DND-41 (cell line): ENCODE results near the gene BCL2L14.

Experiments
- ATAC-seq: fragments of 200-7000 bp; cut with Tn5 transposase; 3 replicates; pipeline ENCODE4 v1.9.1; 2021; ENCODE audit warnings: low read depth; ENCODE audit not compliant: insufficient read depth
- DNase-seq: peaks from one replicate; pipeline ENCODE4 v3.0.0-alpha.2; 2020
- H2AFZ ChIP-seq: 2 replicates; pipeline ENCODE4 v1.6.0; 2012; ENCODE audit warnings: low read depth, low read length
- H3K27ac ChIP-seq: 2 replicates; pipeline ENCODE4 v1.5.1; 2012; ENCODE audit warnings: low read length, inconsistent platforms
- H3K27me3 ChIP-seq: fragments of 200-600 bp; sonication (generic); 2 replicates; pipeline ENCODE4 v1.6.0; 2012; ENCODE audit warnings: low read length, mild to moderate bottlenecking, inconsistent platforms; ENCODE audit not compliant: insufficient read depth, poor library complexity
- H3K36me3 ChIP-seq: 2 replicates; pipeline ENCODE4 v1.5.1; 2012; ENCODE audit warnings: low read length, inconsistent platforms; ENCODE audit not compliant: insufficient read depth
- H3K4me1 ChIP-seq: 2 replicates; pipeline ENCODE4 v1.5.1; 2012; ENCODE audit warnings: mild to moderate bottlenecking, low read length; ENCODE audit not compliant: insufficient read depth
- H3K4me2 ChIP-seq: 2 replicates; pipeline ENCODE4 v1.6.0; 2012; ENCODE audit warnings: mild to moderate bottlenecking, moderate library complexity, low read length, inconsistent platforms; ENCODE audit not compliant: insufficient read depth
- H3K4me3 ChIP-seq, 2 experiments: fragments of 200-600 bp in 1 of 2; shearing (Covaris generic) in 1 of 2; 2 replicates each; pipeline ENCODE4 v1.5.1; 2012 to 2016; ENCODE audit warnings: inconsistent platforms in 2 of 2, low read length in 2 of 2, mild to moderate bottlenecking in 2 of 2, low read depth in 1 of 2, moderate library complexity in 1 of 2
- H3K79me2 ChIP-seq: 2 replicates; pipeline ENCODE4 v1.6.0; 2012; ENCODE audit warnings: low read length, inconsistent platforms; ENCODE audit not compliant: insufficient read depth
- H3K9ac ChIP-seq: 2 replicates; pipeline ENCODE4 v1.6.0; 2012; ENCODE audit warnings: low read depth, mild to moderate bottlenecking, inconsistent platforms, low read length, moderate library complexity
- H3K9me3 ChIP-seq: 2 replicates; pipeline ENCODE4 v1.5.1; 2012; ENCODE audit warnings: low read length, moderate library complexity, mild to moderate bottlenecking, inconsistent platforms; ENCODE audit not compliant: insufficient read depth, severe bottlenecking
- H4K20me1 ChIP-seq: 2 replicates; pipeline ENCODE4 v1.6.0; 2012; ENCODE audit warnings: low read length; ENCODE audit not compliant: insufficient read depth
- EZH2 ChIP-seq: IDR thresholded peaks from 3 replicates; pipeline ENCODE4 v1.6.1; 2012; ENCODE audit warnings: borderline replicate concordance, low read depth, mild to moderate bottlenecking, moderate library complexity, low read length, inconsistent platforms; ENCODE audit not compliant: severe bottlenecking
- TF ChIP-seq, protein P1 (sequence below): IDR thresholded peaks from 2 replicates; pipeline ENCODE4 v1.5.1; 2012; ENCODE audit warnings: borderline replicate concordance, low read length, moderate library complexity, mild to moderate bottlenecking; ENCODE audit not compliant: poor library complexity, severe bottlenecking; ENCODE audit errors: extremely low read depth

The BCL2L14 gene

GRCh38 chr12:12029653-12030052 lies 41.1 kb upstream of the BCL2L14 start:
- Histone ChIP-seq H3K36me3 (no peaks in the 10 kb centered on the region), H3K27me3 (no peaks in the 10 kb centered on the region), H3K4me2 (no peak overlapping the region), H3K9me3 (peaks cover 3% of the 10 kb centered on the region), H2AFZ (no peak overlapping the region), H3K4me3 (no peak overlapping the region), H4K20me1 (no peaks in the 10 kb centered on the region), H3K79me2 (no peaks in the 10 kb centered on the region), H3K9ac (no peak overlapping the region), H3K4me1 (peaks cover 12% of the 10 kb centered on the region), H3K27ac (no peak overlapping the region)
- no peak for DNase-seq
- TF ChIP-seq EZH2 = no peak
- TF ChIP-seq, protein P1, sequence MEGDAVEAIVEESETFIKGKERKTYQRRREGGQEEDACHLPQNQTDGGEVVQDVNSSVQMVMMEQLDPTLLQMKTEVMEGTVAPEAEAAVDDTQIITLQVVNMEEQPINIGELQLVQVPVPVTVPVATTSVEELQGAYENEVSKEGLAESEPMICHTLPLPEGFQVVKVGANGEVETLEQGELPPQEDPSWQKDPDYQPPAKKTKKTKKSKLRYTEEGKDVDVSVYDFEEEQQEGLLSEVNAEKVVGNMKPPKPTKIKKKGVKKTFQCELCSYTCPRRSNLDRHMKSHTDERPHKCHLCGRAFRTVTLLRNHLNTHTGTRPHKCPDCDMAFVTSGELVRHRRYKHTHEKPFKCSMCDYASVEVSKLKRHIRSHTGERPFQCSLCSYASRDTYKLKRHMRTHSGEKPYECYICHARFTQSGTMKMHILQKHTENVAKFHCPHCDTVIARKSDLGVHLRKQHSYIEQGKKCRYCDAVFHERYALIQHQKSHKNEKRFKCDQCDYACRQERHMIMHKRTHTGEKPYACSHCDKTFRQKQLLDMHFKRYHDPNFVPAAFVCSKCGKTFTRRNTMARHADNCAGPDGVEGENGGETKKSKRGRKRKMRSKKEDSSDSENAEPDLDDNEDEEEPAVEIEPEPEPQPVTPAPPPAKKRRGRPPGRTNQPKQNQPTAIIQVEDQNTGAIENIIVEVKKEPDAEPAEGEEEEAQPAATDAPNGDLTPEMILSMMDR = no peak
- ATAC-seq = no peak

DNA sequence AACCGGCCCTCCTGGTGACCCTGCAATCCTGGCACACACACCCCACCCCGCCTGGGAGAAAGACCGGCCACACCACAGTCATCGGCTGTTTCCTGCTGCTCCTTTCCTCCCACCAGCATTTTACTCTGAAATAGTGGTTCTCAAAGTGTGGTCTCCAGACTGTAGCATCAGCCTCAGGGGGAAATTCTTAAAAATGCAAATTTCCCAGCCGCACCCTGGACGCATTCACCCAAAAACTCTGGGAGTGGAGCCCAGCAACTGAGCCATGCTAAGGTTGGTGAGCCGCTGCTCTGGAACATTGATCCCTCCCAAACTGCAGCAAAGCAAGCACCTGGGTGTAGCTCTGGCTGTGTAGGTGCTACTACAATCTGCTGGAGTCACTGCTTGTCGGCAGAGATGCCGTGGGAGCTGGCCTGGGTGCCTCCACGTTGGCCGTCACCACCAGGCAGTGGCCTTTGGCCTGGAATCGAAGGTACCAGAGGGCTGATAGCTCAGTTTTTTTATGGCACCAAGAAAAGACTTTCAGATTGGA lies 38.4 kb upstream of the BCL2L14 start:
- H3K4me3 ChIP-seq = no peak overlapping the region
- H3K9ac ChIP-seq = no peak overlapping the region
- no peak for ATAC-seq
- no peak overlapping the region for H2AFZ ChIP-seq
- no peaks in the 10 kb centered on the region for H3K9me3 ChIP-seq
- H3K27me3 ChIP-seq = no peaks in the 10 kb centered on the region
- H4K20me1 ChIP-seq = no peaks in the 10 kb centered on the region
- no peak for DNase-seq
- TF ChIP-seq, protein P1 = no peak
- no peak for TF ChIP-seq EZH2
- no peaks in the 10 kb centered on the region for H3K36me3 ChIP-seq
- H3K79me2 ChIP-seq = no peaks in the 10 kb centered on the region
- peaks cover 12% of the 10 kb centered on the region for H3K4me1 ChIP-seq
- no peak overlapping the region for H3K27ac ChIP-seq
- H3K4me2 ChIP-seq = no peak overlapping the region

DNA sequence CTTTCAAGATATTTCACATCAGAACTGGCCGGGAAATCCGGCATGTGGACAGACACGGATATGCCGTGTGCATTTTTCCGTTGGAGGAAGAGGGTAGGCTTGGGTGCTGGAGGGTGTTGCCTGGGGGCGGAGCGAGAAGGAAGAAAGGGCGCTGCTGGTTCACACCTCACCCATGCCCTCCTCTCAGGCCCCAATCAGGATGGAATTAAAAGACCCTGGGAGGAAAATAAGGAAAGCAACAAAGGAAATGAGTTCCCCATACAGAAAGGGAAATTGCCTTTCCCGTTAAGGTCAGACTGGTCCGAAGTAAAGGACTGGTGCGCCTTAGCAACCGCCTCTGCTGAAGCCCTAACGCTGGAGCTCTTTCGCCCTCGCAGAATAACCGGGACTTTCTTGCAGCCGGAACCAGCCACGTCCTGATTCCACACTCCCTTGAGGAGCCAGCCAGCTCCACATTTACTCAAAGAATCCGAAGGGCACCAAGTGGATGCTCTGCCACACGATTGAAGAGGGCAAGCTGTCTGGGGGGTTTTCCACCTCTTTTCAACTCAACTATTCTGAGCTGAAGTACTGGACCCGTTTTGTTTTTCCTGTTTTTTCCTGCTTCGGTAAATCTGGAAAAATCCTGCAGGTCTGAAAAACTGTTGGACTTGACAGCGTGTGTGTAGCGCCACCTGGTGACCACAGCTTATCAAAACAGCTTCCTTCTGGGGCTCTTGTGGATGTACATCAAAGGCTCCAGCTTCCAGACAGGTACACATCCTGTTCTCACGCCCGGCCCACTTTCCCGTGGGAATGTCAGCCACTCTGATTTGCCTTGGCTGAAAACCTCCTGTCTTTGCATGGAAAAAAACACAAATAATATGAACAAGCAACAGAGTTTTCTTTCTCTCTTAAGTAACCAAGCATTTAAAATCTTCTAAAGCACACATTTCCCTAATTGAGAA lies 37.6 kb upstream of the BCL2L14 start:
- Histone ChIP-seq H3K9ac (no peak overlapping the region), H3K27me3 (no peaks in the 10 kb centered on the region), H3K36me3 (no peaks in the 10 kb centered on the region), H3K4me1 (peaks cover 12% of the 10 kb centered on the region), H3K4me3 (no peak overlapping the region), H4K20me1 (no peaks in the 10 kb centered on the region), H2AFZ (no peak overlapping the region), H3K79me2 (no peaks in the 10 kb centered on the region), H3K9me3 (no peaks in the 10 kb centered on the region), H3K4me2 (no peak overlapping the region), H3K27ac (peak overlapping the region; percentile 16; the same call in 1 of the 2 replicates)
- DNase-seq (peak; percentile 75), ATAC-seq (peak; percentile 72)
- TF ChIP-seq, protein P1 = peak; percentile 93
- no peak for TF ChIP-seq EZH2
